SIG-M5 (cell line): ENCODE measurements around the gene TRIP10.
"Not testable (repeated sequence)": the region's sequence is repeated elsewhere in the genome, so short reads cannot be mapped to it uniquely, and the experiment has no call there.

Source experiments
- DNase-seq: peaks from one replicate; lab custom pipeline; 2025; lab: John Stamatoyannopoulos, UW

TRIP10 gene, protein sequence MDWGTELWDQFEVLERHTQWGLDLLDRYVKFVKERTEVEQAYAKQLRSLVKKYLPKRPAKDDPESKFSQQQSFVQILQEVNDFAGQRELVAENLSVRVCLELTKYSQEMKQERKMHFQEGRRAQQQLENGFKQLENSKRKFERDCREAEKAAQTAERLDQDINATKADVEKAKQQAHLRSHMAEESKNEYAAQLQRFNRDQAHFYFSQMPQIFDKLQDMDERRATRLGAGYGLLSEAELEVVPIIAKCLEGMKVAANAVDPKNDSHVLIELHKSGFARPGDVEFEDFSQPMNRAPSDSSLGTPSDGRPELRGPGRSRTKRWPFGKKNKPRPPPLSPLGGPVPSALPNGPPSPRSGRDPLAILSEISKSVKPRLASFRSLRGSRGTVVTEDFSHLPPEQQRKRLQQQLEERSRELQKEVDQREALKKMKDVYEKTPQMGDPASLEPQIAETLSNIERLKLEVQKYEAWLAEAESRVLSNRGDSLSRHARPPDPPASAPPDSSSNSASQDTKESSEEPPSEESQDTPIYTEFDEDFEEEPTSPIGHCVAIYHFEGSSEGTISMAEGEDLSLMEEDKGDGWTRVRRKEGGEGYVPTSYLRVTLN

DNA sequence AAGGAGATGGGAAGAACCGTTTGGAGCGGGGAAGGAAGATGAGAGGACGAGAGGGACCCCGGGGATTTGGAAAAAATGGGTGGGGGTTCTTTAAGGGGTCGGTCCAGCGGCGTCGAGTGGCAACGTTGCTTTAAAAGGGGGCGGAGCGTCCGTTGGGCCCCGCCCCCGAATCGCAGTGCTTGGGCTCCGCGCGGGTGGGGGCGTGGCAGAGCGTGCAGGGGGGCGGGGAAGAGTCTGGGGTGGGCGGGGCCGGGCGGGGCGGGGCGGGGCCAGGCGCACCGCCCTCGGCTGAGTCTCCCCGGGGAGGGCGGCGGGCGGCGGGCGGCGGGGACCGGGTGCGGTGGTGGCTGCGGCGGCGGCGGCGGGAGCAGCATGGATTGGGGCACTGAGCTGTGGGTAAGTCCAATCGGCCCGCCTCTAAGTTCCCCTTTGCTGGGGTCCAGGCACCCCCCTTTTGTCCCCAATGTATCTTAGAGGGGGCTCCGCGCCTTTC, at the start of gene TRIP10:
TSS of gene TRIP10 (plus strand) at position 291 of the 493 bp plus-strand sequence. CDS start at position 373, 82 bp downstream.
- no peak for DNase-seq

DNA sequence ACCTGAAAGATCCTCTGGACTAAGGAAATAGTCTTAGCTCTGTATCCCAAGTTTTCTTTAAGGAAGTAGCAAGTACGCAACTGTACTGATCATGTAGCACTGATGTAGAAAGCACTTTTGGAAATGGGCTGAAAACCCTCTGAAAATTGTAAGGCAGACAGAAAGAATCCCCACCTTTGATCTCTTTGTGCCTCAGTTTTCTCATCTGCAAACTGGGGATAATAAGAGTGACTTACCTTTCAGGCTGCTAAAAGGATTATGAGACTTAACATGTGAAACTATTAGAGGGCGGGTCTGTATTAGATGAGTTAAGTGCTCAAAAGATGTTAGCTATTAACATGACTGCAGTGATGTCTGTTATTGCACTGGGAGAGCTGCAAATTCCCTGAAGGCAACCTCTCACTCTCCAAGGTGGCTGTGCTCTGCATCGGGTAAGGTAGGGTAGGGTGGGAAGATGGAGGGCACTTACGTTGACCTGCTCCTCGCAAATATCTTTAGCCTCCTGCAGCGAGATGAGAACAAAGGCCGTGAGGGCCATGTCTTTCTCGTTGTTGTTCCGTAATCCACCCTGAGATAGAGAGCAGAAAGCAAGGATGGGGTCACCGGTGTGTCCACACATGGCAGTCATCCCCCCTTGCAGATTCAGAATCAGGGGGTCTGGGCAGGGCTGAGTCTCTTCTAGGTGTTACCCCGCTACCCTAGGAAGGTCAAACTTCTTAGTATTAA, 49.2 kb upstream of the TRIP10 start:
- DNase-seq = no peak

DNA sequence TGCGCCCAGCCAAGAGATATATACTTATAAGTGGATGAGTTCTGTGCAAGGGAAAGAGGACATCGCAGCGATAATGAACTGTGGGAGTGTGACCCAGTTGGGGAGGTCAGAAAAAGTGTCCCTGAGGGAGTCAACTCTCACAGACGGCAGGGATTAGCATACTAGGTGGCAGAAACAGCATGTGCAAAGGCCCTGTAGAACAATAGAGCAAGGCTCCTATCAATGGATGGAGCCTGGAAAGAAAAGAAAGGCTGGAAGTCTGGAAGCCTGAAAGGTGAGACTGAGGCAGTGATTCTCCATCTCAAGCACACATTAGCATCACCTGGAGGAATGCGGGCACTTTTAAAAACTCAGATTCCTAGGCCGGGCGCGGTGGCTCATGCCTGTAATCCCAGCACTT, 48.1 kb upstream of the TRIP10 start:
- DNase-seq = no peak

DNA sequence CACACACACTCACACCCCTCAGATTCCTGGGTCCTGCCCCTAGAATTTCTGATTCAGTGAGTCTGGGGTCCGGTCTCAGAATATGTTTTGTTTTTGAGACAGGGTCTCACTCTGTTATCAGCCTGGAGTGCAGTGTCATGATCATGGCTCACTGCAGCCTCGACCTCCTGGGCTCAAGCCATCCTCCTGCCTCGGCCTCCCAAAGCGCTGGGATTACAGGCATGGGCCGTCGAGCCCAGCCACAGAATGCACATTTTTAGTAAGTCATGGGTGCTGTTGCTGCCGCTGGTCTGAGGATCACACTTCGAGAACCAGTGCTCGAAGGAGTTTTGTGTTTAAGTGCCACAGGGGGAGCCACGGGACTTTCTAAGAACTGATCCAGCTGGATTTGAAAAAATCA, 47.5 kb upstream of the TRIP10 start:
- no peak for DNase-seq

GRCh38 chr19:6693056-6693471, 46.4 kb upstream of the TRIP10 start:
- no peak for DNase-seq

GRCh38 chr19:6693681-6694080, 45.8 kb upstream of the TRIP10 start:
- DNase-seq = no peak

DNA sequence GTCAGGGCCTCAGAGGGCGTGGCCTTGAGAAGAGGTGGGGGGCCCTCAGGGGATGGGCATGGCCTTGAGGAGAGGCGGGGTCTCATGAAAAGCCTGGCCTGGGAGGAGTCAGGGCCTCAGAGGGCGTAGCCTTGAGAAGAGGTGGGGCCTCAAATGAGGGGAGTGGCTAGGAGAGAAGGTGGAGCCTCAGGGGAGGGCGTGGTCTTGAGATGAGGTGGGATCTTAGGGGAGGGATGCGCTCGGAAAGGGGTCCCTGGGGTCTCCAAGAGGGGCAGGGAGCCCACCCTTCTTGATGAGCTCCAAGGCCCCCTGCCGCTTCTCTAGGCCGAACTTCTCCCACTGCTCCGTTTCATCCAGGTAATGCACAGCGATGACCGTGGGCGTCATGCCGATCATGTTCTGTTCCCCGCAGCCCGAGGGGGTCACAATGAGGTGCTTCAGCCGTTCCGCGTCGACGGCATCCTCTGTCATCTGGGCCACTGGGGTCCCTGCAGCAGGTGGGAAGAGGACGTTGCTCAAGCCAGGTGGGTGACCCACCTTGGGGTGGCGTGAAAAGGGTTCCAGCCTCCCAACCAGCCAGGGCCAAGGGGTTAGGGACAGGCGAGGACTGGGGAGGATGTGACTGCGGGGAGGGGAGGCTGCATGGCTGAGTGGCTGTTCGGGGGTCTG, 45.2 kb upstream of the TRIP10 start:
- DNase-seq = no peak

- DNase-seq = no peak
Measured at GRCh38 chr19:6696239-6696820, 43.1 kb upstream of the TRIP10 start.

GRCh38 chr19:6697291-6697690, 42.2 kb upstream of the TRIP10 start:
- no peak for DNase-seq

GRCh38 chr19:6699935-6700334, 39.5 kb upstream of the TRIP10 start:
- DNase-seq = no peak

- no peak for DNase-seq
Measured at GRCh38 chr19:6700586-6701316, 38.7 kb upstream of the TRIP10 start.

- DNase-seq = no peak
Measured at GRCh38 chr19:6705931-6706632, 33.4 kb upstream of the TRIP10 start.

DNA sequence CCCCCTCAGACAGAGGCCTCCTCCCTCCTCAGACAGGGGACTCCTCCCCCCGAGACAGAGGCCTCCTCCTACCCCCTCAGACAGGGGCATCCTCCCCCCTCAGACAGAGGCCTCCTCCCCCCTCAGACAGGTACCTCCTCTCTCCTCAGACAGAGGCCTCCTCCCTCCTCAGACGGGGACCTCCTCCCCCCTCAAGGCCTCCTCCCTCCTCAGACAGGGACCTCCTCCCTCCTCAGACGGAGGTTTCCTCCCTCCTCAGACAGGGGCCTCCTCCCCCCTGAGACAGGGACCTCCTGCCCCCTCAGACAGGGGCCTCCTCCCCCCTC, 32.9 kb upstream of the TRIP10 start:
- DNase-seq = no peak

GRCh38 chr19:6707011-6707657, 32.3 kb upstream of the TRIP10 start:
- DNase-seq = no peak

- no peak for DNase-seq
Measured at GRCh38 chr19:6707658-6708018, 31.8 kb upstream of the TRIP10 start.

DNA sequence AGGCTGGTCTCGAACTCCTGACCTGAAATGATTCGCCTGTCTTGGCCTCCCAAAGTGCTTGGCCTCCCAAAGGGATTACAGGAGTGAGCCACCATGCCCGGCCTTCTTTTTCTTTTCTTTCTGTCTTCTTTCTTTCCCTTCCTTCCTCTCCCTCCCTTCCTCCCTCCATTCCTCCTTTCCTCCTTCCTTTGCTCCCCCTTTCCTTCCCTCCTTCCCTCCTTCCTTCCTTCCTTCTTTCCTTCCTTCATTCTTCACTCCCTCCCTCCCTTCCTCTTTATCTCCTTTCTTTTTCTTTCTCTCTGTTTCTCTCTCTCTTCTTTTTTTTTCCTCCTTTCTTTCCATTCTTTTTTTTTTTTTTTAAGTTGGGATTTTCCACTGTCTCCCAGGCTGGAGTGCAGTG, 31.1 kb upstream of the TRIP10 start:
- no peak for DNase-seq

DNA sequence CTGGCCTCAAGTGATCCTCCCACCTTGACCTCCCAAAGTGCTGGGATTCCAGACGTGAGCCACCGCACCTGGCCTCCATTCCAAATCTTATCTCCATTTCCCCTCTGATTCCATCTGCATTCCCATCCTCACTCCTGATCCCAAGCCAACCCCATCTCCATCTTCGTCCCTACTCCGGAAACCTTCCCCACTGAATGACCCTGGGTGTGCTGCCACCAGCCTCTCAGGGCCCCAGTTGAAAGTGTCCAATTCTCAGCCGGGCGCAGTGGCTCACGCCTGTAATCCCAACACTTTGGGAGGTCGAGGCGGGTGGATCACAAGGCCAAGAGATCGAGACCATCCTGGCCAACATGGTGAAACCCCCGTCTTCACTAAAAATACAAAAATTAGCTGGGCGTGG, 30.6 kb upstream of the TRIP10 start:
- DNase-seq = not testable (repeated sequence)

DNA sequence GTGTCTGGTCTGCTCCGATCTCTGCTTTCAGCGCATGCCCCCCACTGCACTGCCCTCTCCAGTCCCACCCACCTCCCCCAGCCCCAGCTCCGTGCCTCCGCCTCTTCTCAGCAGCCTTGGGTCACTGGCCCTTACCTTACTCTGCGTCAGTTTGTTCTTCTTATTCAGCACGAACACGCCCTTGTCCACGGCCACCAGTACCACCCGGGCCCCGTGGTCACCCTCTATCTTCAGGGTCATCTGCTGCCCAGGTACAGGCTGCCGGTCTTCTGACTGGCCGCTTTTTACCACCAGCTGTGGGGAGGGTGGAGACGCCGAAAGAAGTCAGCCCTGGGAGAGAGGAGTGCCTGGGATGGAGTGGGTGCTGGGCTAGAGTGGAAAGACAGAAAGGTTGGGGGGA, 29.9 kb upstream of the TRIP10 start:
- DNase-seq = no peak

DNA sequence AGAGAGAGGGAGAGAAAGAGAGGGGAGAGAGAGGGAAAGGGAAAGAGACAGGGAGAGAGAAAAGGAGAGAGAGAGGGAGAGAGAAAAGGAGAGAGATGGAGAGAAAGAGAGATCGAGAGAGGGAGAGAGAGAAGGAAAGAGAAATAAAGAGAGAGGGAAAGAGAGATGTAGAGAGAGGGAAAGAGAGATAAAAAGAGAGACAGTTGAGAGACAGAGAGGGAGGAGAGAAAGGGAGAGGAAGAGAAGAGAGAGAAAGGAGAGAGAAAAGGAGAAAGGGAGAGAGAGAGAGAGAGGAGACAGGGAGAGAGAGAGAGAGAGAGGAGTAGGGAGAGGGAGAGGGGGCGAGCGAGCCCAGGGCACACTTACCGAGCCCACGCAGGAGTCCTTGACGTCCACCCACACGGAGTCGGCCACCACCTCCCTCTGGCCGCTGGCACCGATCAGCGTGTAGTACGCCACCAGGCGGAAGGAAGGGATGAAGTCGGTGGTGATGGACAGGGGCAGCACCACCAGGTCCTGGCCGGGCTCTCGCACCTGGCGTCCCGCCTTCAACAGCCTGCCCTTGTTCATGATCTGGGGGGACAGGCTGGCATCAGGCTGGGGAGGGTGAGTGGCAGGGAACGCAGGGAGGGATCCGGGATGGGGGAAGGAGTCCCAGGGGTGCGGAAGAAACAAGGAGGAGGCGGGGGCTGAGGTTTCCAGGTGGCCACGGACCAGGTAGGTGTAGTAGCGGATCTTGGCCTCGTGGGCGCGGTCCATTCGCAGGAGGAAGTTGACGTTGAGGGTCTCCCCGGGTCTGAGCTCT, 29.0 kb upstream of the TRIP10 start:
- no peak for DNase-seq

DNA sequence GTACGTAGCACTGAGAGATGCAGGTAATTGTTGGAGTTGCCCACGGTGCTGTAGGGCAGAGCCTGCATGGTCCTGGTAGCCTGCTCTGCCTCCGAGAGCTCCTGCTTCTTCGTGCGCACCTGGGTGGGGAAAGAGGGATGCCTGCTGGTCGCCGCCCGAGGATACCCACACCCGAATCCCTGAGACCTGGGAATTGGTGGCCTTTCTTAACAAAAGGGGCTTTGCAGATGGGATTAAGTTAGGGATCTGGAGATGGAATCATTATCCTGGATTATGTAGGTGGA, 28.5 kb upstream of the TRIP10 start:
- no peak for DNase-seq
